Measurements from ENCODE around the gene NFATC2.

Gene NFATC2

DNA sequence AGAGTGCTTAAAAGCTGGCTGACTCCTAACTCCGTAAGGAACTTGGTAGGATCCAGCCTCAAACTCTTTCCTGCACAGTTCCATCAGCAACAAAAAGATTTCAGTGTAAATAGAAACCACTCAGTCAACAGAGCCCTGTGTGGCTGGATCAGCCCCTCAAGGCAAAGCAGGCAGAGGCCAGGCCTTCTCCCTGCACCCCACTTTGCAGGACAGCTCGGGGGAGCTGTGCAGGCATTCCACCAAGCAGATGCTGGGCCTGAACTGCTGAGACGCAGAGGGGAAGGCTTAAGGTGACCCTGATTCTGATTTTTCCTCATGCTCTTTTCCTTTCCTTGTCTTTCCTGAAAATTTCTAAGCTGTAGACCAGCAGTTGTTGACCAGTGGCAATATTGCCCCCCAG, 91.5 kb downstream of the NFATC2 start:
- no peak for DNase-seq (ENCODE audit: low read depth)

DNA sequence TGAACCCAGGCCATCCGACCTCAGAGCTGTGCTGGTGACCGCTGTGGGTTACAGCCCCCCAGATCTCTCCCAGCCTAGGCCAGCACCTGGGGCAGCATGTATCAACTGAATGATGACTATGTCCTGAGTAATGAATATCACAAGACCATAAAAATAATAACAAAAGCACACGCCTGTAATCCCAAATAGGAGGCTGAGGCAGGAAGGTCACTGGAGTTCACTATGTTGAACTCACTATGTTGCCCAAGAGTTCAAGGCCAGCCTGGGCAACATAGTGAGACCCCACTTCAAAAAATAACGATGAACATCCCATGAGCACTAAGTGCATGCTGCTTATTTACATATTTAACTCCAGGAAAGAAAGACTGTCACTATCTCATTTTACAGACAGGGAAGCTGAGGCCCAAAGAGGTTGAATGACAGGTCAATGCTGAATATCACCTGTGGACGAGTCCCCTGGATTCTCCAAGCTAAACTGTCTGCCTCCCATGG, 92.3 kb downstream of the NFATC2 start:
- no peak for DNase-seq (ENCODE audit: low read depth)

- no peak for DNase-seq (ENCODE audit: low read depth)
These were observed 92.9 kb downstream of the NFATC2 start for GRCh38 chr20:51449498-51450220.

DNA sequence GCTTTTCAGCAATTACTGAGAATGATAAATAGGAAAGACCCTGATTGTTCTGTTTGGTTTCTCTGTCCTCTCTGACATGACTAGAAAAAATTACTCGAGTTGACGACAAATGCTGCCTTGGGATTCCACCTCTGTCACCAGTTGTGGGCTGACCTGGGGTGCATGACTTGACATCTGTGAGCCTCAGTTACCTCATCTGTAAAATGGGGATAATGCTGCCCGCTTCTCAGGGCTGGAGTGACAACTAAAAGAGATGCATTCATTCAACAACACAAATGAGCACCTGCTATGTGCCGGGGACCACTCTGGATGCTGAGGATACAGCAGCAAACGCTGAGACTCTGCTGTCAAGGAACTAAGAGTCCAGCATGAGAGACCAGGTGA, 94.8 kb downstream of the NFATC2 start:
- no peak for DNase-seq (ENCODE audit: low read depth)

GRCh38 chr20:51447097-51447764, 95.3 kb downstream of the NFATC2 start:
- peak; percentile 85 for DNase-seq (ENCODE audit: low read depth)

- peak; percentile 59 for DNase-seq (ENCODE audit: low read depth)
These were observed 95.9 kb downstream of the NFATC2 start for GRCh38 chr20:51446656-51447055.

DNA sequence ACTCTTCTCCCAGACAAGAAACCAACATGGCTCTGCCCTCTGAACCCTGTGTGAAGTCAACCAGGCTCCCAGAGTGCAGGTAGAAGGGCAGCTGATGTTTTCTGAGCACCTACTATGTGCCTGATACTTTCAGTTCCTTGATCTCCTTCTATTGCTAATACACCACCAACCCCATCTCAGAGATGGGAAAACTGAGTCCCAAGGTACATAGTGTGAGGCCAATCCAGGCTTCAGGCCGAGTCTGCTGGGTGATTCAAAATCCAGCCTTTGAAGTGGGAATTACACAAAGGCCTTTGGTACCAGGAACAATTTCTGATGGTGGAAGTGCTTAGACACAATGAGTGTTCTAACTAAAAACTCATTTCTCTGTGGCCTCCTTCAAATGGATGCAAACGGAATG, 96.3 kb downstream of the NFATC2 start:
- no peak for DNase-seq (ENCODE audit: low read depth)

DNA sequence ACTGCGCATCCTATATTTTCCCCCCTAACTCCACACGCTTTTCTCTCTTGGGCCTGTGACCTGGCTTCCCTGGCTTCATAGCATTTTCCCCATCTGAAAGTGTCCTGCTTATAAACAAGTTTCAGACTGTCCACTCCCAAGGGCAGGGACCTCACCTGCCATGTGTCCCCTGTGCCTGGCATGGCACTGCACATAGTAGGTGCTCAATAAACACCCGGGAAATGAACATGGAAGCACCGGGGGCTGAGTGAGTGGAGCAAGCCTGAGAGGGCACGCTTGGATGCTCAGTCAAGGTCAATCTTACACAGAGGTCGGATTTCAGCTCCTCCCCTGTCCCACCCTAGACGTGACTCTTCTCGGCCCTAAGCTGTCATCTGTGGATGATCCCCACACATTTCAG, 96.9 kb downstream of the NFATC2 start:
- DNase-seq (ENCODE audit: low read depth): no peak

DNA sequence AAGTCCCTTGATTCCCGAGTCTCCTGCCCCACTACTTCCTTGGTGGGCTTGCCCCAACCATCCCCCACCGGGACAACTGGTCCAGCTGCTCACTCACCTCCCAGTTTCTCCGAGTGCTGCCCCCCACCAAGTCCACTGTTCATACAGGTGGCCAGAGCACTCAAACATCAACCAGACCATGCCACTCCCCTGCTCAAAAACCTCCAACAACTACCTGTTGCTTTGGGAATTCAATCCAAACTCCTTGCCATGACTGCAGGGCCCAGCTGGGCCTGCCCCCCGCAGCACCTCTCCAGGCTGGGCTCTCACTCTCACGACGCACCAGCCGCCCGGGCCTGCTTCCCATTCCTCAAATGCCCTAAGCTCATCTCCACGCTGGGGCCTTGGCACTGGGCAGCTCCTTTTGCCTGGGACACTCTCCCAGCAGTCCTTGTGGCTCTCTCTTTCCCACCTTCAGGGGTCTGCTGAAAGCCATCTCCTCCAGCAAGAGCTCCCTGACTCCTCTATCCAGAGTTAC, 97.5 kb downstream of the NFATC2 start:
- no peak for DNase-seq (ENCODE audit: low read depth)

DNA sequence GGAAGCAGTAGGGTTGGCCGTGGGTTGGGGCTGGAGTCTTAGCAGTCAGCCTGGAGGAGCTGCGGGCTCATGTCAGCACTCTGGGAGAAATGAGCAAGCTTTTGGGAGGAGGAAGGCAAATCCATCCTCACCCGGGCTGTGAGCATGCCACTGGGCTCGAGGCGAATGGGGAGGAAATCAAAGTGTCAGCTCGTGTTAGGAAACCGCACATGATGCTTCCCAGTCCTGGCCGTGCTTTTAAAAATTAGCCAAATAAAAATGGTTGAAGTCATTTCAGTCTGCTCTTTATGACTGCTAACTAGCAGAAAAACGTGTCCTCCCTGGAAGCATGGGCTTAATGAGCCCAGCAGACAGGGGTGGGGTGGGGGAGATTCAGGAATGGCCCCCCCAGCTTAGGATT, 98.1 kb downstream of the NFATC2 start:
- no peak for DNase-seq (ENCODE audit: low read depth)

DNA sequence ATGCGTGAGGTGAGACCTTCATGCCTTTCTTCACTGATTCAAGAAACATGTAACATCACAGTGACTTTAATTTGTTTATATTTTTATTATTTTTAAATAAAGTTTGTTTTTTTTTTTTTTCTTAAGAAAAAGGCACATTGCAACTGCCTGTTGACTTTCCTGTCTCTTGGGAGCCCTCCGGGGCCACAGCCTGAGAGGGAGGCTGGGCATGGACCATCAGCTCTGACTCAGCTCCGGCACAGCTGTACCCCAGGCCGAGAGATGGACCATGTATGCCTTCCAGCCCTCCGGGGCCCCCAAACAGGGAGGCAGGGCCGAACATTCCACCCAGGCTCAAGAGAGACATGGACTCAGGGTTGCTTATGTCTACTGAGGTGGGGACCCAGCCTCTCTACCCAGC, 99.9 kb downstream of the NFATC2 start:
- DNase-seq (ENCODE audit: low read depth): no peak

GRCh38 chr20:51440589-51440988, 101.9 kb downstream of the NFATC2 start:
- no peak for DNase-seq (ENCODE audit: low read depth)

- DNase-seq (ENCODE audit: low read depth): no peak
These were observed 103.3 kb downstream of the NFATC2 start for GRCh38 chr20:51439160-51439689.

DNA sequence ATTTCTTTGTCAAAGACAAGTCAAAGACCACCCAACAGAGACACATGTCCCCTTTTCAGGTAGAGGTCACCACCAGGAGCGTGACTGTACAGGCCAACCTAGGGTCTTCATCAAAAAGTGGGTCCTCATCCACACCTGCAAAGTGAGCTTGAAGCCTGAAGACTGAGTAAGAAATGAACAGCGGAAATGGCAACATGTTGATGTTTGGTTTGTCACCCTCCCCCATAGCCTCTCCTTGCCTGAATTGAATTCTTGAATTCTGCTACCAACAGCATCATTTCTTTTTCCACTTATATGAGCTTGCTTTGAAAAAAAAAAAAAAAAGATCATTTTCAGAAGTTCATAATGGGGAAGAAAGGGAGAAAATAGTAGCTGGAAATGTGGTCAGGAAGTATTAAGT, 104.4 kb downstream of the NFATC2 start:
- no peak for DNase-seq (ENCODE audit: low read depth)

DNA sequence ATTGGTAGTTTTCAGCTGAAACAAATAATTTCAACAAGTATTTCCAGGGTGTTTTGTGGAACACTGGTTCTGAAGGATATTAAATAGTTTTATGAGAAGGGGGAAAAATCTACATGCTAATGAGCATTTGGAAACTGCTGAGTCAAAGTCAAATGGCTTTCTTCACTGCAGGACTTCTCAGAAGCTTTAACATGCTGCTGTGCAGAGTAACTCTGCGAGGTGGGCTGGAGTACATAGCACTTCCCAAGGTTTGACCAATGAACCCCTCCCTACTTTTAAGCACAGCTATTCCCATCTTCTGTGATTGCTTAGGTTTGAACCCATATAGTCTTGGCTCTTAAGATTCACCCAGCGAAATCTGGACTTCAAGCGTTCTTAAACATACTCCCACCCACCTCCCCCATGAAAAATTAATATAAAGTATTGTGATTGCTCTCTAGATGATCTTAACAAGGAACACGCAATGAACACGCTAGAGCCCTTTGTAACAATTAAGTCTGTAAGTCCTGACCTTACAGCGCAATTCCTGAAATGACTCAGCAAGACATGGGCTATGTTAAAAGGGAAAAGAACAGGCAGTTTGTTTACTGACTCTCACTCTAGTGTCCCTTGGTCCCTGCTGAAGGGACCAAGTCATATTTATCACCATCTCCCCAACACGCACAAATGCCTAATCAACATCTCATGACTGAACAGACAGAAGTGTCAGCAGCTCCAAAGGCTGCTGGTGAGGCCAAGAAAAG, 105.2 kb downstream of the NFATC2 start:
- no peak for DNase-seq (ENCODE audit: low read depth)

- DNase-seq (ENCODE audit: low read depth): peak; percentile 52
These were observed 107.8 kb downstream of the NFATC2 start for GRCh38 chr20:51434580-51435247.

DNA sequence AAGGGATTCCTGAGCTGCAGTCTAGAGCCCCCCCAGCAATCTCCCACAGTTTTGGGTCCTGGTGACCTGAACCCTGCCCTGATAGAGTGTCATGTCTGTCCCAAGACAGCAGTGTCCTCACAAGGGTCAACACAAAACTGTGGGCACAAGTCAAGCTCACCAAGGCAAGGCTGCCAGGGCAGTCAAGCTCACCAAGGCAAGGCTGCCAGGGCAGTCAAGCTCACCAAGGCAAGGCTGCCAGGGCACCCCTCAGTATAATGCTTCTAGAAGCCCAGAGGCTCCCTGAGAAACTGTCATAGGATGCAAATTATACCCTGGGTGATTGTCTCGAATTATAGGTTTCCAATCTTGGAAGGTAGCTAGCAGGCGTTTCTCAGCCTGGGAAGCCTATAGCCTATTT, 108.5 kb downstream of the NFATC2 start:
- DNase-seq (ENCODE audit: low read depth): no peak

- DNase-seq (ENCODE audit: low read depth): no peak
These were observed 109.6 kb downstream of the NFATC2 start for GRCh38 chr20:51432875-51433274.

DNA sequence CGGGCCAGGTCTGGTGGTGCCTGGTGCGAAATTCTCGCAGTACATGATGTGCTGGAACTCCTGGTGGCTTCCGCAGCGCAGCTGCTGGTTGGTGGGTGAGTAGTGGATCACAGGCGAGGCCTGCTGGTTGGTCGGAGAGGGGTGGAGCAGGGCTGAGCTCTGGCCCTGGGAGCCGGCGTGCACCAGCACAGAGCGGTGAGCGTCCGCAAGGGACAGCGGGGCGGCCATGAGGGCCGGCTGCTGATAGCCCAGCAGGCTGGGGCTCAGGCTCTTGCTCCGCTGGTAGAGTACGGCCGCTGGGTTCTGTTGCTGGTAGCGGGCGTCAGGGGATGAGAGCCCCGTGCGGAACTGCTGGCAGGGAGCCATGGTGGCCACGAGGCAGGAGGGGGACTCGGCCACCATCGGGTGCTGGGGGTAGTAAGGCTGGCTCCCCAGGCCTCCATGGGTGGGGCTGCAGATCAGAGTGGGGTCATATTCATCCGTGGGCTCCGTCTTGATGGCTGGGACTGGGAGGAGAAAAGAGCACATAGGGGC, 110.2 kb downstream of the NFATC2 start:
- no peak for DNase-seq (ENCODE audit: low read depth)

GRCh38 chr20:51431321-51431720, 111.2 kb downstream of the NFATC2 start:
- no peak for DNase-seq (ENCODE audit: low read depth)

- DNase-seq (ENCODE audit: low read depth): no peak
These were observed 112.1 kb downstream of the NFATC2 start for GRCh38 chr20:51430198-51430950.
